Adrenal gland (tissue), 5 donors: ENCODE results near the gene SNED1.

Source experiments
- CTCF ChIP-seq, 6 experiments: fragments of 450-650 bp in 4 of 6; fragments of 200-600 bp in 2 of 6; sonication (generic) in 1 of 6; IDR thresholded peaks; 1 replicate in 5 of 6; 2 replicates in 1 of 6; pipeline versions ENCODE4 v1.5.1 to v1.8.0; 2016 to 2021; ENCODE audit warnings: antibody characterized with exemption in 6 of 6, mild to moderate bottlenecking in 2 of 6, moderate library complexity in 1 of 6
- POLR2A ChIP-seq, 2 donors: fragments of 450-650 bp; IDR thresholded peaks; one replicate each; pipeline ENCODE4 v1.6.1; 2017; ENCODE audit warnings: antibody characterized with exemption in 2 of 2, mild to moderate bottlenecking in 2 of 2, moderate library complexity in 1 of 2
- donor health status: DM: no; HTN: no; CAD: no.

- TF ChIP-seq CTCF (IDR thresholded peaks at IDR 0.05) (no peak), POLR2A (IDR thresholded peaks at IDR 0.05) (no peak)
These were observed 111.0 kb downstream of the SNED1 start for GRCh38 chr2:241109210-241110088.
